Epithelial cell of proximal tubule (primary cell): ENCODE measurements around the gene HES3. TPM values are rescaled to one million over a fixed set of nuclear protein-coding genes. Genes with fewer than 3 reads are reported as not detected.

ENCODE experiments used
- DNase-seq: peaks from one replicate; pipeline ENCODE4 v3.0.0-alpha.2; 2011; ENCODE audit warnings: low read depth
- H3K4me3 ChIP-seq: 2 replicates; pipeline ENCODE4 v1.5.1; 2011; ENCODE audit warnings: low read depth, mild to moderate bottlenecking, low read length
- CTCF ChIP-seq: conservative IDR thresholded peaks from 2 replicates; pipeline ENCODE4 v1.5.1; 2012; ENCODE audit warnings: low read depth, mild to moderate bottlenecking, low read length
- total RNA-seq: library from RNA; depleted of rRNA; stranded (reverse); fragments of >200 nt; gene quantifications from 2 replicates; pipeline ENCODE4 v1.2.3, GENCODE V29; 2015

The HES3 gene
- total RNA-seq, 1 donor from 2014 or later = not detected

DNA sequence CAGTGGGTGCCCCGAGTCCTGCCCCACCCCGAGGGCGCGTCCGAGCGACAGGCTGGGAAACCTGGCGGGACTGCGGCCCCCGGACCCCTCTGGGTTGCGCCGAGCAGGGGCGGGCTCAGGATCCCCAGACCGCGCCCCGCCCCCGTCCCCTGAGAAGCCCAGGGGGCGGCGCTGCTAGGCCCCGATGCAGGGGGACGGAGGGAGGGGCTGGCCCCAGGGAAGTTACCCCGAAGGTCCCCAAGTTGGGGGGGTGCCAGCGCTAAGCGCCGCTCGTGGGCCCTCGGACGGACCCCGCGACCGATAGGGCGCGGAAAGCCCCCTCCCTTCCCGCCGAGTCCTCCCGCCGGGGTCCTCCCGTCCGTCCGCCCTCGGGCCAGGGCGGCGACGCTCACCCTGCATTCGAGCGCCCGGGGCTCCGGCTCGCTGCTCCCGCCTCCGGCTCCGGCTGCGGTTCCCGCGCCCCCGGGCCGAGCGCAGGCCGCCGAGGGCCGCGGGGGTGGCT is 16.5 kb downstream of the HES3 start:
- no peak for DNase-seq
- no peak for TF ChIP-seq CTCF
- H3K4me3 ChIP-seq = peak overlapping the region; percentile 65

- H3K4me3 ChIP-seq = peak within 1 kb of the TSS; percentile 65
- no peak for TF ChIP-seq CTCF
- no peak for DNase-seq
These were observed 17.1 kb downstream of the HES3 start, which contains the start of gene GPR153 for GRCh38 chr1:6260961-6261614. Gene GPR153, minus strand, starts transcription at chr1:6261098. Its CDS starts 6,193 bp downstream, at chr1:6254905.

DNA sequence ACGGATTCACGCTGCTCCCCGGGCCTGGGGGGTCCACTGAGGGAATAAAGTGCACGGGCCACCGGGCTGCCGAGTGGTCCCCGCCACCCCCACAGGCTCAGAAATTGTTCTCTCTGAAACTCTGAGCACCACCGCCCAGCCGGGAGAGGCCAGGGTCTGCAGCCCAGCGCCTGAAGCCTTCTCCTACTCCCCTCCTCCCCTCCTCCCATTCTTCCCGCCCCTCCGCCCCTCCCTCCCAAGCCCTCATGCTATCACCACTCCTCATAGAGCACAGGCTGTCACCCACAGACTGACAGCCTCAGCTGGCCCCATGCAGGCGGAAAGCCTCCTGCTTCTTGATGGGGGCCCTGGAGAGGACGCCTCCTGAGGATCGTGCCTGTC is 17.6 kb downstream of the HES3 start:
- no peak for DNase-seq
- peak overlapping the region; percentile 48 for H3K4me3 ChIP-seq
- TF ChIP-seq CTCF = no peak

GRCh38 chr1:6262555-6263420 is 18.8 kb downstream of the HES3 start:
- no peak overlapping the region for H3K4me3 ChIP-seq
- DNase-seq = no peak
- TF ChIP-seq CTCF = no peak

- H3K4me3 ChIP-seq = no peak overlapping the region
- DNase-seq = no peak
- no peak for TF ChIP-seq CTCF
These were observed 19.7 kb downstream of the HES3 start for GRCh38 chr1:6263716-6264115.

DNA sequence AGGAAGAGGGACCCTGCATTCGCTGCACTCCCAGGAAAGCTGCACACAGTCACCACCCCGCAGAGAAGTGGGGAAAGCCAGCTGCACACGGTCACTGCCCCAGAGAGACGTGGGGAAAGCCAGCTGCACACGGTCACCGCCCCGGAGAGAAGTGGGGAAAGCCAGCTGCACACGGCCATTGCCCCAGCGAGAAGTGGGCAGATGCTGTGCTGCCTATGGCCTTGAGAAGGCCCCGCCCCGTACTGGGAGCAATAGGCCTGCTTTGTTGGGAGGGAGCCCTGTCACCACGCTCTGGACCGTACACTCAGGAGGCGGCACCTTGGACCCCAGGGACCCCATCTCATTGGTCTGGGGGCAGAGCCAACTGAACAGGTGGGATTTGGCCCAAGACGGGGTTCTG is 21.2 kb downstream of the HES3 start:
- no peak for TF ChIP-seq CTCF
- no peak for DNase-seq
- H3K4me3 ChIP-seq = no peak overlapping the region

DNA sequence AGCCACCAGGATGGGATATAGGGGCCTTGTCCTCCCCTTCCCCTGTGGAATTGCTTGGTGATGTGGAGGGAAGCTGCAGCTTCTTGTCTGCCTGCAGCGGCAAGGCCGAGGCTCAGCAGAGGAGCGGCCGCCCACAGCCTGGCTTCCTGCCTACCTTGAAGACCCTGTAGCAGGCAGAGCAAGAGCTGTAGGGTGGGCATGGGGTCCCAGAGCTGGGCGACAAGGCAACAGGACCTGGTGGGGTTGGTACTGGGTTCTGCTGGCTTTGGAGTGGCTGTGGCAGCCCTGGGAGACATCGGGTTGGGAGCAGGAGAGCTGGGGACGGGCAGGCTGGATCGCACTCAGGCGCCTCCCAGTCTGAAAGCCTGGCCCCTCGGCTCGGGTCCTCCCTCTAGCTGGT is 22.7 kb downstream of the HES3 start:
- H3K4me3 ChIP-seq = no peak overlapping the region
- DNase-seq = no peak
- TF ChIP-seq CTCF = no peak
